T-helper 1 cell treated with Interleukin-12 subunit alpha and Interleukin-12 subunit beta and Interleukin-4 antibody, amounts not matched to agents 30 ng/mL and 1 ng/mL, for 36 hours (primary cell): ENCODE results near the gene FCHSD2. TPM values are rescaled to one million over a fixed set of nuclear protein-coding genes. Genes with fewer than 3 reads are reported as not detected.

Experiments used
- intact Hi-C: fragments of 100-400 bp; cut with micrococcal nuclease; formaldehyde crosslinking; loops from one replicate; pipeline ENCODE4 v1.15.1; 2024
- total RNA-seq: library from RNA; stranded (reverse); gene quantifications from 2 replicates; pipeline ENCODE4 v1.2.3, GENCODE V29; 2022

The FCHSD2 gene
- total RNA-seq, 1 donor from 2014 or later, result 62.6 TPM

DNA sequence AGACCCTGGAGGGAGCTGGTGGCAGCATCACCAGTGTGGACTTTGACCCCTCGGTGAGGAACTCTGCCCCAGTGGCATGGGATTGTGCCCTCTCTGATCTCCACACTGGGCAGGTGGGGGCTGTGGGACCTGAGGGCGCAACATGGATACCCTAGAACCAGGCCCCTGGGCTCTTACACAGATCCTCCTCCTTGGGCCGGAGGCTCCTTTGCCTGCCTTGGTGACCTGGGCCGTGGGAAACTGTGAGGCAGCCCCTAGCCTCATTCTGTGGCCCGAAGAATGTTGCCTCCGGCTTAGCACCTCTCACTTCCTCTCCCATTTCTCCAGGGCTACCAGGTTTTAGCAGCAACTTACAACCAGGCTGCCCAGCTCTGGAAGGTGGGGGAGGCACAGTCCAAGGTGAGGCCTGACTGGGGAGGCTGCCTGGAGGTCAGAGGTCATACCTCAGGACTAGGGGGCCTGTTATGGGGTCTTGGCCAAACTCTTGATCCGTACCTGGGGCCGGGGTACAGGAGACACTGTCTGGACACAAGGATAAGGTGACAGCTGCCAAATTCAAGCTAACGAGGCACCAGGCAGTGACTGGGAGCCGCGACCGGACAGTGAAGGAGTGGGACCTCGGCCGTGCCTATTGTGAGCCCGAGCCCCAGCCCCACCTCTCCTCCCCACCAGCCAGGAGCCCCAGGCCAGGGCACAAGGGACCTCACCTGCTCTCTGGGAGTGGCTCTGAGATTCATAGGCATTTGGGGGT, 315.8 kb downstream of the FCHSD2 start:
- intact Hi-C loops, result loop anchor here (2.0 kb wide), 1 partner anchor 14 kb away; no protein-coding TSS in a partner anchor

DNA sequence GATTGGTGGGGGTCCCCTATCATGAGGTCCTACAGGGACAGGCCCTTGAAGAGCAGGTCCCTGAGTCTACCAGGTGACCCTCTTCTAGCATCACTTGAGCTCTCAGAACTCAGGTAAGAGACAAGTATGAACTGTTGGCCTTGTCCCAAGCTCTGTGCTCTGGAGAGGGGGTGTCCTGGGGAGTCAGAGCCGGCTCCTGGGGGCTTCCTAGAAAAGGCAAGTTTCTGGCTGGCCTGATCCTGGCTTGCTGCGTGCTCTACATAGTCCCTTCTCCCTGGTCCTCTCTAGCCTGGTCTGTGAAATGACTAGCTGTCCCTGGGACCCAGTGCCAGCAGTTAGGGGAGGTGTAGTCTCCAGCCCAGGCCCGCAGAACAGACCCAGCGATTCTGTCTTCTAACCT, 316.5 kb downstream of the FCHSD2 start:
- intact Hi-C loops, result loop anchor here (2.0 kb wide), 1 partner anchor 13 kb away; no protein-coding TSS in a partner anchor

DNA sequence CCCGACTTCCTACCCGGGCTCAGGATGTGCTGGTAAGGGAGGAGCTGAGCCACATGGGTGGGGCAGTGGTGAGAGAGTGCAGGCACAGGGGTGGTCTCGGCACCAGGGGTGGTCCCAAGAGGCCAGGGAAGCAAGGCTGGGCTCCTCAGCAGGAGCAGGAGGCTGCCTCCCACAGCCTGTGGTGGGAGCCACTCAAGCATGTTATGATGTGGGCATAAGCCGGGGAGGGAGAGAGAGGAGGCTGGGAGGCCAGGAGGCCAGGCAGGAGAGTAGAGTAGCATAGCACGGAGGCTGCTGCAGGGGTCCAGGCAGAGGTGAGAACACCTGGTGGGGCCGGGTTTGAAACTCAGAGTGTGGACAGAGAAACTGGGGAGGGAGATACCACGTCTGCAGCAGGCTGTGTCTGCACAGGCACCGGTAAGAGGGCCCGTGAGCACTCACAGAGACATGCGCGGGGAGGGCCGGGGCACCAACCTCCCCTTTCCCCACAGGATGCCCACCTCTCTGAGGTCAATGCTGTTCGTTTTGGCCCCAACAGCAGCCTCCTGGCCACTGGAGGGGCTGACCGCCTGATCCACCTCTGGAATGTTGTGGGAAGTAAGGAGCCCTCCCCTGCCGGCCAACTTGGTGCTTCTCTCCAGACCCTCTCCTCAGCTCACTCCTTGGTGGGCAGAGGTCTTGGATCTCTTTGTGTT, 317.2 kb downstream of the FCHSD2 start:
- intact Hi-C loops, result no loop called here

DNA sequence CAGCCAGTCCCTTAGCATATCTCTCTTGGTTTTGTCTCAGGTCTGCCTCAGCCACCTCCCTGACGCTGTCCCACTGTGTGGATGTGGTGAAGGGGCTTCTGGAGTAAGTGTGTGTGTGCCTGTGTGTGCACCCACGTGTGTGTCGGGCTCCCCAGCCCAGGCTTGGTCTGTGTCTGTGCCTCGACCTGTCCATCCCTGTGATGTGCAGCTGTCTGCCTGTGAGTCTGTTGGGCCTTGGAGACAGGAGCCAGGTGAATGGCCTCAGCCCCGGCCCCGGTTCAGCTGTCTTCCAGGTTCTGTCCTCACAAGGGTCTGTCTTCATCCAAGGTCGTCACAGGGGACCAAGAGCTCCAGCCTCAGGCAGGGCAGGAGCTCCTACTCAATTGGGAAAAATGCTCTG, 318.1 kb downstream of the FCHSD2 start:
- intact Hi-C loops, result no loop called here

DNA sequence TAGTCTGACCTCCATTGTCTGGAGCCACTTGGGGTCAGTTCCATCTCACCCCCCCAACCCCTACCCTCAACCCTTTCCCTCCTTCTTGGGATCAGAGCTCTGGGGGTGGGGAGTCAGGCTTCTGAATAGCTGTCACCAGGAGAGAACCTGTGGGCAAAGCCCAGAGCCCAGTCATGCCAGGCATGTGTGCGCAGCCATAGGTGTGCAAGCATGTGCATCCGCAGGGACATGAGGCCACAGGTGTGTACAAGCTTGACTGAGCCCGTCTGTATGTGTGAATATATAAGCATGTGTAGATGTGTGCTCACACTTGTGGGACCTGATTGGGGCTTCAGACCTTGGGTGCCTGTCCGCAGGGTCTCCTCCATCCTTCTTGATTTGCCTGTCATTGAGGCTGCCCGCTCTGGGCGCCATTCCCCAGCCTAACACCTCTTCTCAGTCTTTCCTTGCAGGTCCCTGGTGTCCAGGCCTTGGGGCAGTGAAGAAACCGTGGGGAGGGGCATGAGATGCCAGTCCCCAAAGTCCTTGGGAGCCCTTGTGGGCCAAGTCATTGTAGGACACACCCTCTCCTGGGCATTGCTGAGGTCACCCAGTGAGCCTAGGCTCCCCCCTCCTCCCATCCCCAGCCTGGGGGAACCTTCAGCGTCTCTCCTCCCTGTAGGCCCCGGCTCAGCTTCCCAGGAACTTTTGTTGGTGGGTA, 318.9 kb downstream of the FCHSD2 start:
- intact Hi-C loops, result no loop called here

DNA sequence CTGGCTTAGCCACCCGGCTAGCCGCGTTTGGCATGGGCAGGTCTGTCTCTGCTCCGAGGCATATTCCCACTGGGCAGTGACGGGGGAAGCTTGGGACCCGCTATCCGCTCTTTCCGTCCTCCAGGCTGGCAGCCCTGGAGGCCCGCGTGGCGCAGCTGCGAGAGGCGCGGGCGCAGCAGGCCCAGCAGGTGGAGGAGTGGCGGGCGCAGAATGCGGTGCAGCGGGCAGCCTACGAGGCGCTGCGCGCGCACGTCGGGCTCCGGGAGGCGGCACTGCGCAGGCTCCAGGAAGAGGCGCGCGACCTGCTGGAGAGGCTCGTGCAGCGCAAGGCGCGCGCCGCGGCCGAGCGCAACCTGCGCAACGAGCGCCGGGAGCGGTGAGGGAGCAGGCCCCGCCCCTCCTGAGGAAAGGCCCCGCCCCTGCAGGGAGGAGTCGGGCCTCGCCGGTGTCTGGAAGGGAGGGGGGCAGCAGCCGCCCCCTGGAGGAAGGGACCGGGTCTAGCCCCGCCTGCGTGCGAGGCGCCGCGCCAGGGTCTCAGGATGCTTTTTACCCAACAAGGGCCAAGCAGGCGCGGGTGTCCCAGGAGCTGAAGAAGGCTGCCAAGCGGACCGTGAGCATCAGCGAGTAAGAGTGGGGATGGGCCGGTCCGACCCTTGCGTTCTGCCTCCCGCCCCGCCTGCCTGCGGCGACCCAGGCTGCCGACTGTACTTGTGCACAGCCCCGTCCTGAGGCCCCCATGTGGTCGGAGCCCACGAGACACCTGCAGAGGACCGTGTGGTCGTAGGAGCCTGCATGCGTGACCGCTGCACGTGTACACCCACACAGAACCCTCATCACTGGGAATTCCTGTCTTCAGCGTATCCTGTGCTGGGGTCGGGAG, 320.0 kb downstream of the FCHSD2 start:
- intact Hi-C loops, result loop anchor here (1.0 kb wide), 1 partner anchor 9 kb away; no protein-coding TSS in a partner anchor

DNA sequence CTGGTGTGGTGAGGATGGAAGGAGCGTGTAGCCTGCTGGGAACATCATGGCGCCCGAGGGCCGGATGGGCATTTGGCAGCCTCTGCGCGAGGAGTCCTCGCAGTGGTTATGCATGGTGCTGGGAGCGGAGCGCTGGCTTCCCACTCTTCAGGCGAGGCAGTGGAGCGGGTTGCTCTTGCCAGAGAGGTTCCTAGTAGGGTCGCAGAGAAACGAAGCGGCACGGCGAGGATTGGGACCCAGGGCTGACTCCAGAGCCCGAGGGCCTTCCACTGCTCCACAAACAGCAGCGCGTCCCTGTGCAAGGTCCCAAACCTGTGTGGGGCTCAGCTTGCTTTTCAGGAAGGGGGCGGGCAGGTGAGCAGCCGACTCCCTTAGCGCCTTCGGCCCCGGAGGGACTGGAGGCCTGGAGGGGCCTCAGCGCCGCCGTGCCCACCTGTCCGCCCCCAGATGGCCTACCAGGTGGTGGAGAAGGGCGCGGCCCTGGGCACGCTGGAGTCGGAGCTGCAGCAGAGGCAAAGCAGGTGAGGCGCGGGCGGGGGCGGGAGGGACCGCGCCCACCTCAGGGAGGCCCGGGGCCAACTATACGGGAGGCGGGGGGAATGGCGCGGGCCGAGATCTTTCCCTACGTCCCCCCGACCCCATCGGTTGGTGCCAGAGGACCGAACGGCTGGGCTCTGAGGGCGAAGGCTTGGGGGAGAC, 320.7 kb downstream of the FCHSD2 start:
- intact Hi-C loops, result no loop called here

DNA sequence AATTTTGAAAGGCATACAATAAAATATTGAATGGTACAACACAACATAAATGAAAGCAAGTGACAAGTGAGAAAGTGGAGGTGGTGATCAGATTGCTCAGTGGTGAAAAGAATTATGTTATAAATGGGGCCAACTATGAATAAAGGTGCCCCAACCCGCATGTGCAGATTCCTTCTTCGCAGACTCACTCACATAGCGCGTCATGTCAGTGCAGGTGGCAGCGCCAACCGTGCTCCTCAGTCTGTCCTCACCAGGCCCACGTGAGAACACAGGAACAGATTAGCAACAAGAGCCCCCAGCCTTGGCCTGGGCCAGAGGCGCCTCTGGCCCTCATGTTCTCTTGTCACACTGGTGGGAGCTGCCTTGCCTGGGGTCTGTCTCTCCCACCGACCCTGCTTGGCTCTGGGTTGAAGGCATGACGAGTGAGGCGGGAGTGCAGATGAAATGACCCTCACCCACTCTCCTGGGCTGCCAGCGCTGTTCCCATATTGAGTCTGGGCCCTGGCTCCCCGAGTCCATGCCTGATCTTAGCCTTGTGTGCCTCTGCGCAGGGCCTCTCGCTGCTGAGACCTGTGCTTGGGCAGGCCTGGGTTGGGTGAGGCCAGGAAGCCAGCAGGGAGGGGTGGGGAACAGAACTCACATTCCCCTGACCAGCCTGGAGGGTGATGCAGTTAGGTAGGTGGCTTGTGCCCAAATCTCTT, 321.5 kb downstream of the FCHSD2 start:
- intact Hi-C loops, result no loop called here

DNA sequence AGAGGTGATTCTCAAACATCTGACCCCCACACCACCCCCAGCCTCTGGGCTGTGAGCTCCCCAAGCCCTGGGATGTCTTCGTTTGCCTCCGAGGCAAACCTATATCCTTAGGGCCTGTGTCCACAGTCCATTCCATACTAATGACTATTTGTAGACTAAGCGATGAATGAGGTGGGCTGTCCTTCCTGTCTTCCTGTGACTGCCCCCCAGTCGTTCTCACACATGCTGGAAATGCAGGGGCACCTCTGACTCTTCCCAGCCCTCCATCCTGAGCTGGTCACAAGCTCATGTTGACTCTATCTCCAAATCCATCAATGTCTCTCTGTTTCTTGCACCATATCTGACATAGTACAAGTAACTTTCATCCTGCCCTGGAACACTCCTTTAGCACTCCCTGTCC, 323.1 kb downstream of the FCHSD2 start:
- intact Hi-C loops, result loop anchor here (5.0 kb wide), 1 partner anchor 778 kb away; the partner anchor contains the start of gene FAM168A

DNA sequence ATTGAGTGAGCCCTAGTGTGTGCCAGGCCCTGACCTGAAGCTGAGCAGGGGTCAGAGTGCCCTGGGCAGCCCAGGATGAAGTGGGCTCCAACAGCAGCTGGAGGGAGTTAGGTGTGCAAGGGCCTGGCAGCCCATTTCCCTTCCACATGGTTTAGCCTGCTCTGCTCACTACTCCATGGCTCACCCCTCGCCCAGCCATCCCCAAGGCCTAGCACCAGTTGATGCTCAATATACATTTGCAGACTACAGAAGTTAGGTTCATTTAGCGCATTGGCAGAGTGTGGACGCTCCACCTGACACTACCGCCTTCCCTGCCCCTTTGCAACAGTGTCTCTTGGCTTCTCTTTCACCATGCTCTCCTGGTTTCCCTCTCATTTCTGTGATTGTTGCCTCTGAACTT, 324.2 kb downstream of the FCHSD2 start:
- intact Hi-C loops, result loop anchor here (5.0 kb wide), 1 partner anchor 779 kb away; the partner anchor contains the start of gene FAM168A

DNA sequence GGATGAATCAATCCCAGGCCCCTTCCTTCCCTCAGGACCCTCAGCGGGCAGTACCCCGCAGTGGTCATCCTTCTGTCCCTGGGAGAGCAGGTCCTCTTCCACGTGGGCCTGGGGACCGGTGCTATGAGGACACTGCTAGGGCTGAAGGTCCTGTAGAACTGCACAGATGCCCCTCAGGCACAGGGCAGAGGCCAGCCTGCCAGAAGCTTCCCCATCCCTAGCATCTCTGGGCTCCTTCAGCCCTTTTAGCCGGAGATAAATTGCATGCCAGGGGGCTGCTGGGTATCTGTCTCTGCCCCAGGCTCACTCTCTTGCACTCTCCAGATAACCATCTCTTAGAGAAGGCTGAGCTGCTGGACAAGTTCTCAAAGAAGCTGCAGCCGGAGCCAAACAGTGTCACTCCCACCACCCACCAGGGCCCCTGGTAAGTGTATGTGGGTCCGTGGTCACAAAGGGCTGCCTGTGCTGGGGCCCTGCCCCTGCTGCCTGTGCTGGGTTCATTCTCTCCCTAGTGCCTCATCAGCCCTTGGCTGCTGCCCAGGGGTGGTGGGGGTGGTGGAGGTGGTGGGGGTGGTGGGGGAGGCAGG, 325.6 kb downstream of the FCHSD2 start:
- intact Hi-C loops, result loop anchor here (5.0 kb wide), 1 partner anchor 781 kb away; the partner anchor contains the start of gene FAM168A

DNA sequence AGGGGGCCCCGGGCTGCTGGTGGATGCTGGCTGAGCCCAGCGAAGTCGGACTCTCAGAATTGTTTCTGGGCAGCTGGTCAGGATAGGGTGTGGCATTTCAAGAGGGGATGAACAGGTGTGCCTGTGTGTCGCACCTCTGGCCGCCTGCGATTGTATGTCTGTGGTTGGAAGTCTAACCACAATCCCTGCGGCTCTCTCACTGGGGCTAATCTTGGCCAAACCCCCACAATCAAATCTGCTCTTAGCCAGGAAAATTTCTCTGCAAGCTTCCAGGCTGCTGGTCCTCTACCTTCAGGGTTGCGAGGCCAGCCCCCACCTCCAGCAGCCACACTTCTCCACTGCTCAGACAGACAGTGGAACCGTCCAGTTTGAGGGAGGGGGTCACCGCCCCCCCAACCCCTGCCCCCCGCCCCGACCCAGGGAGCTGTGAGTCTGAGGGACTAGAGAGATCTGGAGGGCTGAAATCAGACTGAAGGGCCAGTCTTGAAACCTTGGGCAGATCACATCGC, 327.0 kb downstream of the FCHSD2 start:
- intact Hi-C loops, result loop anchor here (1.0 to 5.0 kb wide), 4 partner anchors 63 to 782 kb away; partner anchors contain the start of genes ARAP1, FAM168A, LRRC51 and NUMA1

DNA sequence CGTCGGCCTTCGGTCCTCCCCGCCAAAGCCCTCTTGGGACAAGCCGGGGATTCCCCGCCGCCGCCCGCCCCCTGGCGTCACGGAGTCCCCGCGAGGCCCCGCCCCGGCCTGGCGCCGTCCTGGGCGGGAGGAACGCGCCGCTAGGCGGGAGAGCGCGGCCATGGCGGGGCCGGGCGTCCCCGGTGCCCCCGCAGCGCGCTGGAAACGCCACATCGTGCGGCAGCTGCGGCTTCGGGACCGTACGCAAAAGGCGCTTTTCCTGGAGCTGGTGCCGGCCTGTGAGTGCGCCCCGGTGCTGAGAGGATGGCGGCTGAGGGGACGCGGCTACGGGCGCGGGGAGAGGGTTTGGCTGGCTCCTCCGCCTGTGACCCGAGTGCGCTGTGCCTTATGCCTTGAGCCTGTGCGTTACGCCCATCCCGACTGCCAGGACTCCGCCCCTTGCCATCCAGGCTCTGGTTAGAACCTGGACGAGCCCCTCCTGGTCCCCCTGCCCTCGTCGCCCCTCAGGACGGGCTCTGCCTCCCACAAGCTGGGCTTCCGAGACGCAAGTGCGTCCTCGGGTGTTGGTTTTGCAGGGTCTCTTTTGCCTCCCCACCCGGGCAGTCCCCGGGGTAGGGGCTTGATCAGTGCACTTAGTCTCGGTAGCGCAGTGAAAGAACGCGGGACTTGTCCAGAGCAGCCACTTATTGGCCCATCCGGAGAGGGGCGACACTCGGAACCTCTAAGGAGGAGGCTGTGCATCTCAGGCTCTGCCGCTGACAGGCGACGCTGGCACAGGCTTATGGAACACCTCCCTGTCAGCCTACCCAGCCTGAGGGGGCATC, 327.6 kb downstream of the FCHSD2 start, which contains the start of gene ATG16L2:
Gene ATG16L2 (plus strand): TSS at position 126 of the 824 bp plus-strand sequence. CDS start 35 bp downstream, at position 161.
- intact Hi-C loops, result loop anchor here (1.0 to 5.0 kb wide), 8 partner anchors 62 to 963 kb away; partner anchors contain the start of genes ARAP1, FAM168A, LRRC51 and NUMA1

DNA sequence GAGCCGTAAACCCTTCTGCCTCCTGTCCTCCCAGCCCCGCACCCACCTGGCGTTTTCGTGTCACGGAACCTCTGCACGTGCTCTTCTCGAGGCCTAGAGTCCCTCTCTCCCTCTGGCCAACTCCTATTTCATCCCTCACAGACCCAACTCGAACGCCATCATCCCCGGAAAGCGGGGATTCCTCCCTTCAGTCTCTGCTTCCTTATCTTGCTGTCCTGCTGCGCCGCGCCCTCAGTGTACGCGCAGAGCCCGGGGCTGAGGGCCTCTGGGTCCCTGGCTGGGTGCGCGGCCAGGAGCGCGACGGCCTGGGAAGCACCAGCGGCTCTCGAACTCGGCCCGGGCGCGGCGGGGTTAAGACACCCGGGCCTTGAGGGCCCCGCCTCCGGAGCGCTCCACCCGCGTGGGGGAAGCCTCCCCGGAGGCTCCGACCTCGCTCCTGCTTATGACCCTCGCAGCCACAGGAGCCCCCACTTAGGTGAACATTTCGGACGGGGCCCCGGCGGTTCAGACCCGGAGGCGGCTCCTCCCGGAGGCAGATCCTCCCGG, 328.3 kb downstream of the FCHSD2 start:
- intact Hi-C loops, result loop anchor here (1.0 to 5.0 kb wide), 13 partner anchors 8 to 963 kb away; partner anchors contain the start of genes FCHSD2, LRRC51, NUMA1 and RAB6A

DNA sequence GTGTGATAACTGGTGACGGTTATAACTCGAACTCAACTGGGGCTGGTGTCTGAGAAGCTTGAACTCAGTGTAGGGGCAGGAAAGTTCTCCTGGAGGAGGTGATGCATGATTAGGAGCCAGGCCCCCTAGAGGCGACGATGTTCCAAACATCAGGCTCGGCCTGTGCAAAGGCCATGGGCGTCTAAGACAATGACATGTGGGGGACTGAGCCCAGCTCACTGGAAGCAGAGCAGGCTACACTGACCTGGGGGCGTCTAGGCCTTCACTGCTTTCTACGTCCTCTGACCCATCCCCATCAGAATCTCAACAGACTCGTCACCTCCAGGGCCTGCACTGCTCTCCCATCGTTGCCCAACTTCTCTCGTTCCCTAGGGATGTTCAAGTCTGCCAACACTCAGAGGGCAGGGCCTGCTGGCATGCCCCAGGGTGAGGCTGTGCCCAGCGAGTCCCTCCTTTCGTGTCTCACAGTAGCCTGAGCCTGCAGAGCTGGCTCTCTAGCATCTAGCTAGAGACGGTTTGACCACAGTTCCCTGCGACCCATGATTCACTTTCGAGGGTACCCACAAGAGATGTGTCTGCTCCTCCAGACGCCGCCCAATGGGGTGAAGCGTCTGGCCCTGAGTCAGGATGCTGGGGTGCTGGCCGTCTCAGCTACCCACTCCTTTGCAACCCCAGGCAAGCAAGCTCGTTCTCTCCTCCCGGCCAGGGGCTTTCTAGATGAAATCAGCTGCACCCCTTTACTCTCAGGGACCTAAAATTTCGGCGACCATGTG, 329.0 kb downstream of the FCHSD2 start:
- intact Hi-C loops, result loop anchor here (1.0 to 5.0 kb wide), 9 partner anchors 9 to 964 kb away; partner anchors contain the start of gene FCHSD2

DNA sequence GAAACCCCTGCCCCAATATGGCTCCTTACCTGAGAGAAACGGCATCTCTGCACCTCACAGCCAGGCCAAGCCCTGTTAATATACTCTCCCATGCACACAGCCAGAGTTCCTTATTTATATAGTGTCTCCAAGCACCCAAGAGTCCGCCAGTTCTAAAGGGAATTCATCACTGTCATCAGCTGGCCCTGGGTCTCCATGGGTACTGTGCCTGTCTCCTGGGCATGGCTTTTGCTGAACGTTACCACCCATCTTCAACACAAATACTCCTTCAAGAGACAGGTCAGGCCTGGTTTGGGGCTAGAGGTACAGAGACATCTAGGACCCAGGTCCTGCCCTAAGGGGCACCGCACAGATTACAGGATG, 329.5 kb downstream of the FCHSD2 start:
- intact Hi-C loops, result loop anchor here (2.0 to 5.0 kb wide), 3 partner anchors 14 to 965 kb away; no protein-coding TSS in a partner anchor
